Tibial nerve (tissue), 4 donors: ENCODE measurements around the gene ST6GALNAC3. TPM values are rescaled to one million over a fixed set of nuclear protein-coding genes. Genes with fewer than 3 reads are reported as not detected.
"Not testable (repeated sequence)": the region's sequence is repeated elsewhere in the genome, so short reads cannot be mapped to it uniquely, and the experiment has no call there.

Experiments used
- DNase-seq, 2 donors: peaks; one replicate each; pipeline ENCODE4 v3.0.0-alpha.2; 2019; ENCODE audit warnings: low spot score in 2 of 2
- H3K27ac ChIP-seq, 4 donors: fragments of 200-600 bp; sonication (generic) in 3 of 4; one replicate each; pipeline ENCODE4 v1.5.1; 2017 to 2019; ENCODE audit warnings: mild to moderate bottlenecking in 1 of 4
- H3K27me3 ChIP-seq, 2 donors: fragments of 200-600 bp; sonication (generic) in 1 of 2; one replicate each; pipeline versions ENCODE4 v1.5.1 to v1.6.0; 2017 to 2019
- H3K36me3 ChIP-seq, 3 donors: fragments of 200-600 bp; sonication (generic); one replicate each; pipeline ENCODE4 v1.5.1; 2018 to 2019
- H3K4me1 ChIP-seq, 4 donors: fragments of 200-600 bp; sonication (generic) in 3 of 4; one replicate each; pipeline ENCODE4 v1.5.1; 2017 to 2019
- H3K4me3 ChIP-seq, 4 donors: fragments of 200-600 bp; sonication (generic) in 3 of 4; one replicate each; pipeline ENCODE4 v1.5.1; 2017 to 2019; ENCODE audit warnings: mild to moderate bottlenecking in 1 of 4, moderate library complexity in 1 of 4
- H3K9me3 ChIP-seq, 4 donors: fragments of 200-600 bp; sonication (generic) in 3 of 4; one replicate each; pipeline ENCODE4 v1.5.1; 2017 to 2019
- CTCF ChIP-seq, 5 experiments: fragments of 200-600 bp in 3 of 5; fragments of 450-650 bp in 2 of 5; sonication (generic) in 3 of 5; IDR thresholded peaks; one replicate each; pipeline ENCODE4 v1.5.1; 2016 to 2019; ENCODE audit warnings: antibody characterized with exemption in 5 of 5, mild to moderate bottlenecking in 3 of 5, moderate library complexity in 2 of 5
- EP300 ChIP-seq, 2 donors: sonication (generic); formaldehyde crosslinking; IDR thresholded peaks; one replicate each; pipeline ENCODE4 v1.6.1; 2017; ENCODE audit warnings: antibody characterized with exemption in 2 of 2, mild to moderate bottlenecking in 1 of 2
- POLR2A ChIP-seq, 2 donors: fragments of 450-650 bp; IDR thresholded peaks; one replicate each; pipeline ENCODE4 v1.6.1; 2017; ENCODE audit warnings: antibody characterized with exemption in 2 of 2, mild to moderate bottlenecking in 2 of 2, moderate library complexity in 2 of 2
- WGBS, 2 donors: methylation state at CpG; one replicate each; pipeline ENCODE4 v1.1.5; 2018; 5-methylcytosine and 5-hydroxymethylcytosine counted together
- total RNA-seq, 4 donors: library from RNA; depleted of rRNA; stranded (reverse); fragments of >200 nt; gene quantifications; one replicate each; pipeline ENCODE4 v1.1.0, GENCODE V29; 2016

Gene ST6GALNAC3
- total RNA-seq, 4 donors from 2014 or later, result 2.7 to 6.6 (median 4.9) TPM

GRCh38 chr1:76238094-76238628 lies 163.6 kb downstream of the ST6GALNAC3 start:
- TF ChIP-seq POLR2A (IDR thresholded peaks at IDR 0.05) (no peak), CTCF (IDR thresholded peaks at IDR 0.05) (no peak), EP300 (IDR thresholded peaks at IDR 0.05) (no peak)
- Histone ChIP-seq H3K27ac (no peak overlapping the region), H3K4me1 (no peaks in the 10 kb centered on the region), H3K9me3 (peaks cover 0 to 10% (median 0%) of the 10 kb centered on the region in 4 donors), H3K36me3 (no peaks in the 10 kb centered on the region), H3K27me3 (no peaks in the 10 kb centered on the region), H3K4me3 (no peak overlapping the region)
- DNase-seq, result no peak
- 69 to 80% methylated on average over 6 of the region's 6 CpGs for WGBS, 2 donors

- 84 to 85% methylated on average over 3 of the region's 3 CpGs for WGBS, 2 donors
- no peak for DNase-seq
- no peak for TF ChIP-seq POLR2A (IDR thresholded peaks at IDR 0.05)
- TF ChIP-seq EP300 (IDR thresholded peaks at IDR 0.05), result no peak
- TF ChIP-seq CTCF (IDR thresholded peaks at IDR 0.05), result no peak
Observed at GRCh38 chr1:76239470-76239918, 164.9 kb downstream of the ST6GALNAC3 start.

GRCh38 chr1:76240316-76240715 lies 165.8 kb downstream of the ST6GALNAC3 start:
- 48 to 80% methylated on average over 1 of the region's 1 CpG for WGBS, 2 donors
- no peak for TF ChIP-seq POLR2A (IDR thresholded peaks at IDR 0.05)
- no peak for TF ChIP-seq EP300 (IDR thresholded peaks at IDR 0.05)
- no peak for TF ChIP-seq CTCF (IDR thresholded peaks at IDR 0.05)
- H3K9me3 ChIP-seq, result peaks cover 0 to 29% (median 2%) of the 10 kb centered on the region in 4 donors

More at GRCh38 chr1:76239470-76239918, 164.9 kb downstream of the ST6GALNAC3 start:
- H3K36me3 ChIP-seq, result no peaks in the 10 kb centered on the region
- no peaks in the 10 kb centered on the region for H3K27me3 ChIP-seq
- H3K4me1 ChIP-seq, result no peaks in the 10 kb centered on the region
- H3K27ac ChIP-seq, result no peak overlapping the region
- no peak overlapping the region for H3K4me3 ChIP-seq
- H3K9me3 ChIP-seq, result peaks cover 0 to 22% (median 2%) of the 10 kb centered on the region in 4 donors

GRCh38 chr1:76242587-76242986 lies 168.0 kb downstream of the ST6GALNAC3 start:
- 81 to 93% methylated on average over 1 of the region's 1 CpG for WGBS, 2 donors

More at GRCh38 chr1:76240316-76240715, 165.8 kb downstream of the ST6GALNAC3 start:
- Histone ChIP-seq H3K36me3 (no peaks in the 10 kb centered on the region), H3K4me3 (no peak overlapping the region), H3K4me1 (no peaks in the 10 kb centered on the region), H3K27ac (no peak overlapping the region), H3K27me3 (no peaks in the 10 kb centered on the region)
- DNase-seq, result no peak

GRCh38 chr1:76247261-76247852 lies 172.8 kb downstream of the ST6GALNAC3 start:
- H3K9me3 ChIP-seq, result peaks cover 0 to 25% (median 2%) of the 10 kb centered on the region in 4 donors
- TF ChIP-seq CTCF (IDR thresholded peaks at IDR 0.05), result no peak
- no peak for TF ChIP-seq EP300 (IDR thresholded peaks at IDR 0.05)
- TF ChIP-seq POLR2A (IDR thresholded peaks at IDR 0.05), result no peak
- 53 to 75% methylated on average over 5 of the region's 5 CpGs for WGBS, 2 donors
- H3K27me3 ChIP-seq, result no peaks in the 10 kb centered on the region
- no peaks in the 10 kb centered on the region for H3K4me1 ChIP-seq
- no peaks in the 10 kb centered on the region for H3K36me3 ChIP-seq
- no peak overlapping the region for H3K27ac ChIP-seq
- no peak for DNase-seq
- H3K4me3 ChIP-seq, result no peak overlapping the region

More at GRCh38 chr1:76242587-76242986, 168.0 kb downstream of the ST6GALNAC3 start:
- H3K27me3 ChIP-seq, H3K27ac ChIP-seq, H3K4me3 ChIP-seq, DNase-seq, H3K36me3 ChIP-seq, H3K4me1 ChIP-seq: not testable (repeated sequence)
- H3K9me3 ChIP-seq, result peaks cover 0 to 30% (median 2%) of the 10 kb centered on the region in 4 donors
